HG02884 (cell line): ENCODE measurements around the gene LRRC51.
"Not testable (repeated sequence)": the region's sequence is repeated elsewhere in the genome, so short reads cannot be mapped to it uniquely, and the experiment has no call there.

Experiments
- ATAC-seq: cut with Tn5 transposase; IDR thresholded peaks from one replicate; pipeline ENCODE4 v1.9.1; 2021; ENCODE audit warnings: mild to moderate bottlenecking, moderate library complexity; ENCODE audit not compliant: unreplicated experiment

The LRRC51 gene

GRCh38 chr11:72138821-72139390 is 58.3 kb downstream of the LRRC51 start:
- ATAC-seq, result no peak

GRCh38 chr11:72139500-72139899 is 58.9 kb downstream of the LRRC51 start:
- no peak for ATAC-seq

GRCh38 chr11:72140661-72141060 is 60.0 kb downstream of the LRRC51 start:
- ATAC-seq, result no peak

DNA sequence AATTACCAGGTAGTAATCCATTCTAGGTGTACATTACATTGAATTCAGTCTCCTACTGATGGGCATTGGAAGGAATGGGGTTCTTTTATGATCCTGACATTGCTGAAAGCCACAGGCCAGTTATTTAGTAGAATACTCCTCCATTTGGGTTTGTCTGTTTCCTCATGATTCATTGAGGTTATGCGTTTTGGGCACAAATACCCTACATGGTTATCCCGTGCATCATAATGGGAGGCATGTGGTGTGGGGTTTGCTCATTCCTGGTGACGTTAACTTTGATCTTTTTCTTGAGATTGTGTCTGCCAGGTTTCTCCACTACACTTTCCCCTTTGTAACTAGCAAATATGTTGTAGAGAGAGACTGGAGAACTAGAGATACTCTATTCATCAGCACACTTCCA is 60.4 kb downstream of the LRRC51 start:
- ATAC-seq, result no peak

GRCh38 chr11:72142086-72142485 is 61.4 kb downstream of the LRRC51 start:
- ATAC-seq, result not testable (repeated sequence)

- not testable (repeated sequence) for ATAC-seq
Measured at GRCh38 chr11:72142543-72142942, 61.9 kb downstream of the LRRC51 start.

DNA sequence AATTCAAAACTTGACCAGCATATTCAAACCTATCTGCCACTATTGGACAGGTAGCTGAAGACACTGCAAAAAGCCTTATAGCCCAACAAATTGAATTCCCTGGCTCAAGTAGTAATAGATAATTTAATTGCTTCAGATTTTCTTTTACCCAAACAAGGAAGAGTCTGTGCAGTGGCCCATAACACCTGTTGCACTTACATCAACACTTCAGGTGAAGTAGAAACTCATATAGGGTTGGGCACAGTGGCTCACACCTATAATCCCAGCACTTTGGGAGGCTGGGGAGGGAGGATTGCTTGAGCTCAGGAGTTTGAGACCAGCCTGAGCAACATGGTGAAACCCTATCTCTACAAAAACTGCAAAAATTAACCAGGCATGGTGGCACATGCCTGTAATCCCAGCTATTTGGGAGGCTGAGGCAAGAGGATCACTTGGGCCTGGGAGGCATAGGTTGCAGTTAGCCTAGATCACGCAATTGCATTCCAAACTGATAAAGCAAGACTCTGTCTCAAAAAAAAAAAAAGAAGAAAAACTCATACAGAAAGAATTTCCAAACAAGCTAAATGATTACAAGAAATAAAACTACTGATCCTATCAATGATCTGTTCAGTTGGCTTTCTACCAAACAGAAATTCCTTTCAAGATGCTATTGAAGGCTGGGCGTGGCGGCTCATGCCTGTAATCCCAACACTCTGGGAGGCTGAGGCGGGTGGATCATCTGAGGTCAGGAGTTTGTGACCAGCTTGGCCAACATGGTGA is 64.3 kb downstream of the LRRC51 start:
- no peak for ATAC-seq
